Lower leg skin (tissue), 3 donors: Measurements from ENCODE around the gene SLC22A7.

Source experiments
- CTCF ChIP-seq, 3 donors: fragments of 450-650 bp; IDR thresholded peaks; one replicate each; pipeline ENCODE4 v1.5.1; 2016; ENCODE audit warnings: antibody characterized with exemption in 3 of 3, mild to moderate bottlenecking in 3 of 3, moderate library complexity in 2 of 3
- POLR2A ChIP-seq, 2 donors: fragments of 450-650 bp; IDR thresholded peaks; one replicate each; pipeline ENCODE4 v1.6.1; 2016 to 2017; ENCODE audit warnings: antibody characterized with exemption in 2 of 2, mild to moderate bottlenecking in 1 of 2, moderate library complexity in 1 of 2

GRCh38 chr6:43290339-43290904, 7.6 kb upstream of the SLC22A7 start:
- no peak for TF ChIP-seq CTCF (IDR thresholded peaks at IDR 0.05)
- TF ChIP-seq POLR2A (IDR thresholded peaks at IDR 0.05): no peak
